ENCODE data around the gene GRAMD4. TPM values are rescaled to one million over a fixed set of nuclear protein-coding genes. Genes with fewer than 3 reads are reported as not detected.

GRAMD4 gene
- polyA plus RNA-seq, 1 experiment: 7.5 TPM

DNA sequence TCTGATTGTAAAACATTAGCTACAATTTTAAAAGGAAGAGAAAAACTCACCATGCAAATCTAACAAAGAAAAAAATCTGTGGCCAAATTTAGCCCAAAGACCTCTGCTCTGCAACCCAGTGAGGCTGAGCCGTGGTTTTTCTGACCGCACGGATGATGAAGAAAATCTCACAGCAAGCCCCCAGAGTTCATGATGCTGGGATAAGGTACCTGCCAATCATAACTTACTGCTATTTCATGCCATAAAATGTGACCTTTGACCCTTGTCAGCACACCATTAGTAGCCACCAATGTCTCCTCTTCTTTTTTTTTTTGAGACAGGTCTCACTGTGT is 106.8 kb downstream of the GRAMD4 start:
- CTCF ChIA-PET: no interaction called here
- DNase-seq (ENCODE audit: low read depth, low spot score): no peak
- H3K9me3 ChIP-seq (ENCODE audit: control insufficient read depth, insufficient read depth, low read length): no peaks in the 10 kb centered on the region; the same call in 1 of the 2 replicates
- no peak overlapping the region for H3K4me3 ChIP-seq (ENCODE audit: low read depth, low read length)
- POLR2A ChIA-PET: no interaction called here
- TF ChIP-seq, protein P1, sequence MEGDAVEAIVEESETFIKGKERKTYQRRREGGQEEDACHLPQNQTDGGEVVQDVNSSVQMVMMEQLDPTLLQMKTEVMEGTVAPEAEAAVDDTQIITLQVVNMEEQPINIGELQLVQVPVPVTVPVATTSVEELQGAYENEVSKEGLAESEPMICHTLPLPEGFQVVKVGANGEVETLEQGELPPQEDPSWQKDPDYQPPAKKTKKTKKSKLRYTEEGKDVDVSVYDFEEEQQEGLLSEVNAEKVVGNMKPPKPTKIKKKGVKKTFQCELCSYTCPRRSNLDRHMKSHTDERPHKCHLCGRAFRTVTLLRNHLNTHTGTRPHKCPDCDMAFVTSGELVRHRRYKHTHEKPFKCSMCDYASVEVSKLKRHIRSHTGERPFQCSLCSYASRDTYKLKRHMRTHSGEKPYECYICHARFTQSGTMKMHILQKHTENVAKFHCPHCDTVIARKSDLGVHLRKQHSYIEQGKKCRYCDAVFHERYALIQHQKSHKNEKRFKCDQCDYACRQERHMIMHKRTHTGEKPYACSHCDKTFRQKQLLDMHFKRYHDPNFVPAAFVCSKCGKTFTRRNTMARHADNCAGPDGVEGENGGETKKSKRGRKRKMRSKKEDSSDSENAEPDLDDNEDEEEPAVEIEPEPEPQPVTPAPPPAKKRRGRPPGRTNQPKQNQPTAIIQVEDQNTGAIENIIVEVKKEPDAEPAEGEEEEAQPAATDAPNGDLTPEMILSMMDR (IDR thresholded peaks at IDR 0.05; ENCODE audit: low read depth, low read length): no peak
- no peaks in the 10 kb centered on the region for H3K27me3 ChIP-seq (ENCODE audit: control insufficient read depth, insufficient read depth, low read length)
- H3K27ac ChIP-seq (ENCODE audit: low read depth, low read length): no peak overlapping the region

DNA sequence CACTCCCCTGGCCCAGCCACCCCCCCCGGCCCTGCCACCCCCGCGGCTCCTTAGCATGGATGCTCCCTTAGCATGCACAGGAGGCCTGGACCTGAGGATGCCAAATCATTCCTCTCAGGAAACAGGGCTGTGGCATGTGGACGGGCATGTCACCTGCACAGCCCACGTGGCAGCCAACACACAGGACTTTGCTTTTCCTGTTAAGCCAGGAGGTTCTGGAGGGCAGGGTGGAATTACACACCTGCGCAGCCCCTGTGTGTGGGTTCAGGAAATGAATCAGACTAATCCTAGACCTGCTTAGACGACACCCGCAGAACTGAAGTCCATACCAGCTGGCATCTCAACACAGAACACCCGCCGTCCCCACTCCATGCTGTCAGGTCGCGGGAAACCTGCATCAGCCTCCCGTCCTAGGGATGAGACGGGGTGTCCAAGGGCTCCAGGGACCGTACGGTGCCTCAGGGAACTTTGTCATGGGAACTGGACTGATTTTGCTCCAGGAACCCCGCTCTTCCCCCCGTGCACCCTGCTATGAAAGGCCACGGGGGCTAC is 107.7 kb downstream of the GRAMD4 start:
- POLR2A ChIA-PET: no interaction called here
- Histone ChIP-seq H3K27me3 (ENCODE audit: control insufficient read depth, insufficient read depth, low read length) (no peaks in the 10 kb centered on the region), H3K27ac (ENCODE audit: low read depth, low read length) (no peak overlapping the region), H3K9me3 (ENCODE audit: control insufficient read depth, insufficient read depth, low read length) (no peaks in the 10 kb centered on the region; the same call in 1 of the 2 replicates), H3K4me3 (ENCODE audit: low read depth, low read length) (no peak overlapping the region)
- TF ChIP-seq, protein P1 (IDR thresholded peaks at IDR 0.05; ENCODE audit: low read depth, low read length): no peak
- CTCF ChIA-PET: interaction anchor here (0.6 kb wide), 1 partner anchor 12 kb away, joined by 3 read pairs; no protein-coding TSS in a partner anchor
- no peak for DNase-seq (ENCODE audit: low read depth, low spot score)

DNA sequence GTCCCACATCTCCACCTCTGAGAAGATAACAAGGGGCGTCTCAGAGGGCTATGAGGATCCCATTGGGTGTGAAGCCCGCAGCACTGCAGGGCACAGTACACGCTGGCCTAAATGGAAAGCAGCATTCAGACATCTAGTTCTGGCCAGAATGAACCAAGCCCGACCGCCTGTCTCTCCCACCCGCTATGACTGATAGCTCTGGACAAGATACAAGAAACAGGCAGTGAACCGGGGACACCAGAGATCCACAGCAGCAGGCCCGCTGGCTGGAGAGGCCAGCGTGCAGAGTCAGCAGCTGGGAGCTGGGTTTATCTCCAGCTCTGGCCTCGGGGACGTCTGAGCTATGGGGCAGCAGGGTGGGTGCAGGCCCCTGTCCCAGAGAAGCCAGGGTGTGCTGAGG is 108.3 kb downstream of the GRAMD4 start:
- CTCF ChIA-PET: interaction anchor here (0.6 kb wide), 1 partner anchor 11 kb away, joined by 3 read pairs; no protein-coding TSS in a partner anchor
- Histone ChIP-seq H3K9me3 (ENCODE audit: control insufficient read depth, insufficient read depth, low read length) (no peaks in the 10 kb centered on the region; the same call in 1 of the 2 replicates), H3K4me3 (ENCODE audit: low read depth, low read length) (no peak overlapping the region), H3K27me3 (ENCODE audit: control insufficient read depth, insufficient read depth, low read length) (no peaks in the 10 kb centered on the region), H3K27ac (ENCODE audit: low read depth, low read length) (no peak overlapping the region)
- POLR2A ChIA-PET: no interaction called here
- no peak for DNase-seq (ENCODE audit: low read depth, low spot score)
- TF ChIP-seq, protein P1 (IDR thresholded peaks at IDR 0.05; ENCODE audit: low read depth, low read length): no peak

Other genes with a start within 250 kb of the GRAMD4 start
- 0.14 and 0.19 TPM in 2 replicates for gene CELSR1, start 82.8 kb upstream of the GRAMD4 start, polyA plus RNA-seq (2011; rRNA removed)
- gene CERK, start 117.9 kb downstream of the GRAMD4 start, polyA plus RNA-seq (2011; rRNA removed): 29.0 and 32.9 TPM in 2 replicates
- 19.8 and 21.6 TPM in 2 replicates for gene TBC1D22A, start 142.3 kb downstream of the GRAMD4 start, polyA plus RNA-seq (2011; rRNA removed)

All from AG04450 (cell line).